Measurements from ENCODE around the gene FOXK1. TPM values are rescaled to one million over a fixed set of nuclear protein-coding genes. Genes with fewer than 3 reads are reported as not detected.
"Not testable (repeated sequence)": the region's sequence is repeated elsewhere in the genome, so short reads cannot be mapped to it uniquely, and the experiment has no call there.

The FOXK1 gene
- total RNA-seq (2014; rRNA removed; shearing (Covaris generic)) = 6.6 and 11.6 TPM in 2 replicates

GRCh38 chr7:4681886-4682620, at the start of gene FOXK1:
Gene FOXK1, plus strand, starts transcription at chr7:4682295. Its CDS starts 14 bp downstream, at chr7:4682309.
- DNase-seq (ENCODE audit: low read depth) = peak; percentile 56

GRCh38 chr7:4633012-4633411, 49.1 kb upstream of the FOXK1 start:
- peak; percentile 72 for DNase-seq (ENCODE audit: low read depth)

- DNase-seq (ENCODE audit: low read depth) = no peak
Measured at GRCh38 chr7:4634166-4634565, 47.9 kb upstream of the FOXK1 start.

GRCh38 chr7:4638781-4639575, 43.1 kb upstream of the FOXK1 start:
- peak; percentile 56 for DNase-seq (ENCODE audit: low read depth)

- no peak for DNase-seq (ENCODE audit: low read depth)
Measured at GRCh38 chr7:4641091-4641666, 40.9 kb upstream of the FOXK1 start.

- peak; percentile 83 for DNase-seq (ENCODE audit: low read depth)
Measured at GRCh38 chr7:4641667-4642467, 40.2 kb upstream of the FOXK1 start.

GRCh38 chr7:4642468-4643203, 39.5 kb upstream of the FOXK1 start:
- no peak for DNase-seq (ENCODE audit: low read depth)

GRCh38 chr7:4643204-4643471, 39.0 kb upstream of the FOXK1 start:
- DNase-seq (ENCODE audit: low read depth) = not testable (repeated sequence)

GRCh38 chr7:4645246-4645645, 36.8 kb upstream of the FOXK1 start:
- no peak for DNase-seq (ENCODE audit: low read depth)

- DNase-seq (ENCODE audit: low read depth) = no peak
Measured at GRCh38 chr7:4648111-4648510, 34.0 kb upstream of the FOXK1 start.

GRCh38 chr7:4650433-4651047, 31.6 kb upstream of the FOXK1 start:
- DNase-seq (ENCODE audit: low read depth) = no peak

GRCh38 chr7:4653771-4654170, 28.3 kb upstream of the FOXK1 start:
- DNase-seq (ENCODE audit: low read depth) = no peak

- no peak for DNase-seq (ENCODE audit: low read depth)
Measured at GRCh38 chr7:4655311-4655710, 26.8 kb upstream of the FOXK1 start.

- no peak for DNase-seq (ENCODE audit: low read depth)
Measured at GRCh38 chr7:4655896-4656295, 26.2 kb upstream of the FOXK1 start.

- no peak for DNase-seq (ENCODE audit: low read depth)
Measured at GRCh38 chr7:4657640-4658417, 24.3 kb upstream of the FOXK1 start.

- DNase-seq (ENCODE audit: low read depth) = no peak
Measured at GRCh38 chr7:4659551-4660286, 22.4 kb upstream of the FOXK1 start.

GRCh38 chr7:4661871-4662270, 20.2 kb upstream of the FOXK1 start:
- no peak for DNase-seq (ENCODE audit: low read depth)

- no peak for DNase-seq (ENCODE audit: low read depth)
Measured at GRCh38 chr7:4663239-4664018, 18.7 kb upstream of the FOXK1 start.

GRCh38 chr7:4665661-4666060, 16.4 kb upstream of the FOXK1 start:
- peak; percentile 81 for DNase-seq (ENCODE audit: low read depth)
